Erythroblast (primary cell): ENCODE data around the gene MYL9.

ENCODE experiments used
- DNase-seq, 2 experiments: peaks; one replicate each; lab custom pipeline; 2025; lab: John Stamatoyannopoulos, UW
- GATA1 ChIP-seq: IDR thresholded peaks from 2 replicates; pipeline ENCODE4 v1.6.1; 2011; ENCODE audit warnings: low read depth, mild to moderate bottlenecking, control low read depth, low read length, moderate library complexity
- POLR2A ChIP-seq: IDR thresholded peaks from 2 replicates; pipeline ENCODE4 v1.6.1; 2011; ENCODE audit warnings: mild to moderate bottlenecking, low read length

The MYL9 gene

DNA sequence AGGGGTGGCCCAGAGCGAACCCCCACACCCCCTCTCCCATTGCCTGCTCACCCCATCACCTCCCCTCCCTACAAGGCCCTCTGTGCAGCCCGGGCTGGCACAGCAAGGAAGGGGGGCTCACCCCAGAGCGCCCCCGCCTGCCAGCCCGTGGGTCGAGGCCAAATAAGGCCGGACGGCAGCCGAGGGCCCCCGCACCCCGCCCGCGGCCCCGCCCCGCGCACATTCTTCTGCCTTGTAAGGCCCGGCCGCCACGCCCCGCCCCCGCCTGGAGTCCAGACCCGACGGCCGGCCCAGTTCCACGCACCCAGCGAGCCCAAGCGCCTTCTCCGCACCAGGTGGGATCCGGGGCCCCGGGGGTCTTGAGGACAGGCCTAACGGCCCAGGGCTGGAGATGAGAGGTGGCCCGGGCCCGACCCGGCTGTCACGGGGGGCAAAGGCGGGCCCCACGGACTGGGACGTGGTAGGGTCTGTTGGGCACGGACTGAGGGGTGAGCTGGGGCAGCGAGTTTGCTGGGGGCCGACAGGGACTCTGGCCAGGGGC is at the start of gene MYL9:
MYL9 (plus strand) TSS at position 293 of the 541 bp plus-strand sequence. CDS start 3,366 bp downstream, outside the sequence.
- DNase-seq, result peak; percentile 32 to 49
- TF ChIP-seq POLR2A, result no peak
- no peak for TF ChIP-seq GATA1

DNA sequence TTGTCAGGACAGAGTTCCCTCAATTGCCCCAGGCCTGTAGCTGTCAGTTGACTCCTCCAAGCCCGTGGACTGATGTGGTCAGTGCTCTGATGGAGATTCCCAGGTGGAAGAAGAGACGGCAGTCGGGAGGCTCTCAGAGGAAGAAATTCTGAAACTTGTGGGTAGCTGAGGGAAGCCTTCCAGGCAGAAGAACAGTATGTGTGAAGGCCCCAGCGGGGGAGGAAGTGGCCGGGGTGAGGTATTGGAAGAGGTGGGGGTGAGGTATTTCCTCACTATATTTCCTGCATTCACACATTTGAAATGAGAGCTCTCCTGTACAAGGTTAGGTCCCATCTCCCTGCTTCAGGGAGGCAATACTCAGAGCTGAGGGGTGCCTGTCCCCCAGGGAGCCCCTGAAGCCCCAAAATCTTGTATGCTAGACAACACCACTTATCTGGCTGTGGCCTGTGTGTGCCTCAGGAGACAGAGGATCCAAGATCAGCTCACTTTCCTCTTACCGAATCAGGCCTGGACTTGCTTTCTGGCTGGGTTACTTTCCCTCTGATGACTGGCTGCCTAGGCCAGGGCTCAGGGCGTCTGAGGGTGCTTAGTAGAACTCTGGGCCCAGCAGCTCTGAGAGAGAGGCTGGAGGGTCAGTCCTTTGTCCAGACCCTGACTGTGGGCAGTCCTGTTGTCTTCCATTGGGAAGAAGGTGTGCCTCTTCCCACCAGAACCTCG is 49.3 kb upstream of the MYL9 start:
- no peak for TF ChIP-seq POLR2A
- no peak for DNase-seq

GRCh38 chr20:36493051-36493800 is 48.1 kb upstream of the MYL9 start:
- no peak for TF ChIP-seq GATA1
- no peak for TF ChIP-seq POLR2A
- DNase-seq, result peak in 1 of 2 experiments; percentile 27

DNA sequence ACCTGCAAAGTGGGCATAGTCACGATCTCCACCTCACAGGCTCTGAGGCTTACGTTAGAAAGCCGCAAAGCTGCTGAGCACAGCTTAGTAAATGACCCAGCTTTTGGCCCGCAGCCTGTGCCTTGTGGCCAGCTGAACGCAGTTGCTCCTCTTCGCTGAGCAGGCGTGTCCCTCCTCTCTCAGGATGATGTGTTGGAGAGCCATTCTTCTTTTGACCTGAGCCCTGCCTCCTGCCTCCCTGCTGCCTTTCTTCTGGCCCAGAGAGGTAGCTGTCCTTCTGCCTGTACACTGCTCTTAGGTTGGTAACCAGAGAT is 47.6 kb upstream of the MYL9 start:
- no peak for TF ChIP-seq POLR2A
- no peak for DNase-seq

DNA sequence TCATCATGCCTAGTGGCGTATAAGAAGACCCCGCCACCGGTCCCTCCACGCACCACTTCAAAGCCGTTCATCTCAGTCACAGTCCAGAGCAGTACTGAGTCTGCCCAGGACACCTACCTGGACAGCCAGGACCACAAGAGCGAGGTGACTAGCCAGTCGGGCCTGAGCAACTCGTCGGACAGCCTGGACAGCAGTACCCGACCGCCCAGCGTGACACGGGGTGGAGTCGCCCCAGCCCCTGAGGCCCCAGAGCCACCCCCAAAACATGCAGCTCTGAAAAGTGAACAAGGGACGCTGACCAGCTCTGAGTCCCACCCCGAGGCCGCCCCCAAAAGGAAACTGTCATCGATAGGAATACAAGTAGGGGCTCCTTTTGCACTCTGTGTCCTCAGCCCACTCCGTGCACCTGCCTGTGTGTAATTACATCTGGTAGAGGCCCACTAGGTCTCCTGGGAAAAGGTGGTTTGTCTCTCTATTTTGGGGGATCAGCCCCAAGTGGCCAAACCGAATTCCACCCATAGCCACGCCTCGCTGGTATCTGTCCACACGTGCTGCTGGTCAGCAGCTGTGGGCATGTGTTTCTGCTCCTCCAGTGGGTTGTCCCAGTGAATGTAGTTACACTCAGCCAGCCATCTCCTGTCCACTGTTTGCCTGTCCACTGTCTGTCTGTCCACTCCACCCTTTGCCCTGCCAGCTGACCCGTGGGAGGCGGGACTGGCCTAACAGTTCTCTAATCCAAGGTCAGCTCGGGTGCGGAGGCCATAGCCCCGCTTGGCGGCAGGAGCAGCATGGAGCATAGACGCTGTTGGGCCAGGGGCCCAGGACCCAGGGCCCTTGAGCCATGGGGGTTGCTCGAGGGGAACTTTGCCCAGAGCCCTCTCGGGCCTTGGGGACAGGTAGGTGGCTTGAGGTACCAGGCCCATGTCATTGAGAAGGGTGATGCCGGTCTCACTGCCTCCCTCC is 44.3 kb upstream of the MYL9 start:
- TF ChIP-seq GATA1, result no peak
- TF ChIP-seq POLR2A, result no peak
- DNase-seq, result no peak

GRCh38 chr20:36497856-36498255 is 43.5 kb upstream of the MYL9 start:
- DNase-seq, result no peak
- TF ChIP-seq POLR2A (no peak), GATA1 (no peak)

GRCh38 chr20:36498386-36499179 is 42.7 kb upstream of the MYL9 start:
- DNase-seq, result no peak
- no peak for TF ChIP-seq POLR2A
- TF ChIP-seq GATA1, result no peak

DNA sequence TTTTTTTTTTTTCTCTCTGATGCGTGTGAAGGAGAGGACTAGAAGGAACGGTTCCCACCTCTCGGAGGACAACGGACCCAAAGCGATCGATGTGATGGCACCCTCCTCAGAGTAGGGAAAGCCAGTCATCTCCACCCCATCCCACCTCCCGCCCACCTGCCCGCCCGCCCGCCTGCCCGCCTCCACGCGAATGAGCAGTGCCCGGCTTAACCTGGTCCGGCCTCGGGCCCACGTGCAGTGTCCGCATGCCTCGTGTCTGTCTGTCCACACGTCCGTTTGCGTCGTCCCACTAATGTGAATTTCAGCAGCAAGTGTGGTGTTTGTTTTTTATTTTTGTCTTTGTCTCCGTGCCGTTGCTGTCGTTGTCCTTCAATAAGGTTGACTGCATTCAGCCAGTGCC is 42.1 kb upstream of the MYL9 start:
- no peak for TF ChIP-seq GATA1
- no peak for TF ChIP-seq POLR2A
- DNase-seq, result no peak

DNA sequence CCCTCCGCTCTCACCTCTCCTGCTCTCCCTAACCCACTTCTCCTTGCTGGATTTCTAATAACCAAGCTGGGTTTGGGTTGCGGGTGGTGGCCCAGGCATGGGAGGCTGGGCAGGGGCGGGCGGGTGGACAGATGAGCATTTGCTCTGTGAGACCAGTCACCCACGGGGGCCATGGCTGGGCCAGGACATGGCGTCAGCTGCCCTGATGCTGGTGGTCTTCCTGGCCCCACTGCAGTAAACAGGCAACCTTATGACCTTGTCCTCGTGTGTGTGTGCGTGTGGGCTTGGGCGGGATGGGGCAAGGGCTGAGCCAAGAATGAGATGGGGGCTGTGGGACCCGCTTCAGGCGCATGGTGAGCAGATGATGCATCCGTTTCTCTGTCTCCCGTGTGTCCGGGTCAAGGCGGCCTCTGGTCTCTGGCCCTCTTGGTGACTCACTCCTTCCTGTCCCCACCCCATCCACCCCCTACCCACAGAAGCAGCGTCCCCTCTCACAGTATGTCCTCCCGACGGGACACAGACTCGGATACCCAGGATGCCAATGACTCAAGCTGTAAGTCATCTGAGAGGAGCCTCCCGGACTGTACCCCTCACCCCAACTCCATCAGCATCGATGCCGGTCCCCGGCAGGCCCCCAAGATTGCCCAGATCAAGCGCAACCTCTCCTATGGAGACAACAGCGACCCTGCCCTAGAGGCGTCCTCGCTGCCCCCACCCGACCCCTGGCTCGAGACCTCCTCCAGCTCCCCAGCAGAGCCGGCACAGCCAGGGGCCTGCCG is 41.4 kb upstream of the MYL9 start:
- no peak for DNase-seq

DNA sequence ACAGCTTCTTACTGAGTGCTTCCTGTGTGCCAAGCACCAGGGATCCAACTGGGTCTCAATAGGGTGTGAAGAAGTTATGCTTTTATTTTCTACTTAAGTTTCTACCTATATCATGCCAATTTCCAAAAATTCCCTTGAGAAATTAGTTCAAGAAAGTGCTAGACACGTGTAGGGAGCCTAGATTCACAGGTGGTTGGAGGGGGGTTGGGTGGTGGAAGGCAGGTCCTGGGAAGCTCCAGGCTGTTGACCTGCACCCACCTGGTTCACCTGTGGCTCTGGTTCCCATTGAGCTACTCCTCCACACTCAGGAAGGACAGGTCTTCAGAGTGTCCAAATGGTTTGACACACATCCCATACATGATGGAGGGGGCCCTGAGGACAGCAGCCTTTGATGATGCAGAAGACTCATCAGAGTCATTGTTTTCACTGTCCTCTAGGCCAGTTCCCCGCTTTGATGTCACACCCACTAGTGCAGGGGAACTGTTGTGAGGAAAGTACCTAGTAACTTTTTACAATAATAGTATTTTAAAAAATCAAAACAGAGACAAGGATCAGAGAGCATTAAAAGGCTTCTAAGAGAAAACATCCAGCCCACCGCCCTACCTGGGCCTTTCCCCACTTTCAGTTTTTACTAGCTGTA is 39.8 kb upstream of the MYL9 start:
- DNase-seq, result no peak
- TF ChIP-seq GATA1 (no peak), POLR2A (no peak)

More for the DNA sequence above, 41.4 kb upstream of the MYL9 start:
- TF ChIP-seq POLR2A, result no peak
- no peak for TF ChIP-seq GATA1

DNA sequence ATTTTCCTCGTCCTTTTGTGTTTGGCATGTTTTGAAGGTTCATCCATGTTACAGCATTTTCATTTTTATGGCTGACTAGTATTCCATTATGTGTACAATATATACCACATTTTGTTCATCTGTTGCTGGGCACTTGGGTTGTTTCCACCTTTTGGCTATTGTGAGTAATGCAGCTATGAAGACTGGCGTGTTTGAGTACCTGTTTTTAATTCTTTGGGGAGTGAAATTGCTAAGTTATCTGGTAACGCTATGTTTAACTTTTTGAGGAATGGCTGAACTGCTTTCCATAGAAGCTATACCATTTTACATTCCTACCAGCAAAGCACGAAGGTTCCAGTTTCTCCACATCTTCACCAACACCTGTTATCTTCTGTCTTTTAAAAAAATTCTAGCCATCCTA is 37.0 kb upstream of the MYL9 start:
- DNase-seq, result no peak
- no peak for TF ChIP-seq GATA1
- no peak for TF ChIP-seq POLR2A

- TF ChIP-seq GATA1 (no peak), POLR2A (no peak)
- peak; percentile 21 to 24 for DNase-seq
These were observed 35.1 kb upstream of the MYL9 start for GRCh38 chr20:36506253-36506652.
